SJSA1 (cell line): ENCODE results near the gene ANKRD24. TPM values are rescaled to one million over a fixed set of nuclear protein-coding genes. Genes with fewer than 3 reads are reported as not detected.
"Not testable (repeated sequence)": the region's sequence is repeated elsewhere in the genome, so short reads cannot be mapped to it uniquely, and the experiment has no call there.

Experiments
- DNase-seq, 2 experiments: peaks; one replicate each; pipeline ENCODE4 v3.0.0-alpha.2; 2015 to 2020; ENCODE audit warnings: low spot score in 2 of 2, low read depth in 1 of 2
- H3K27ac ChIP-seq: fragments of 250-450 bp; sonication (Bioruptor Pico); 2 replicates; pipeline ENCODE4 v1.5.1; 2020; ENCODE audit warnings: mild to moderate bottlenecking, moderate library complexity
- H3K27me3 ChIP-seq: fragments of 250-450 bp; sonication (Bioruptor Pico); replicated peaks from 2 replicates; pipeline ENCODE4 v1.5.1; 2020; ENCODE audit warnings: mild to moderate bottlenecking, moderate library complexity
- H3K36me3 ChIP-seq: fragments of 250-450 bp; sonication (Bioruptor Pico); 2 replicates; pipeline ENCODE4 v1.5.1; 2020; ENCODE audit warnings: mild to moderate bottlenecking
- H3K4me1 ChIP-seq: fragments of 250-450 bp; sonication (Bioruptor Pico); replicated peaks from 2 replicates; pipeline ENCODE4 v1.6.1; 2021; ENCODE audit warnings: mild to moderate bottlenecking
- H3K4me3 ChIP-seq: fragments of 250-450 bp; sonication (Bioruptor Pico); 2 replicates; pipeline ENCODE4 v1.5.1; 2020; ENCODE audit warnings: mild to moderate bottlenecking
- H3K9me3 ChIP-seq: fragments of 250-450 bp; sonication (Bioruptor Pico); replicated peaks from 2 replicates; pipeline ENCODE4 v1.5.1; 2020; ENCODE audit warnings: mild to moderate bottlenecking
- total RNA-seq: library from RNA; depleted of rRNA; stranded (reverse); fragments of >200 nt; shearing (Covaris generic); gene quantifications from 2 replicates; pipeline ENCODE4 v1.2.3, GENCODE V29; 2014

ANKRD24 gene
- total RNA-seq, 1 experiment from 2014 or later: 0.05 TPM

DNA sequence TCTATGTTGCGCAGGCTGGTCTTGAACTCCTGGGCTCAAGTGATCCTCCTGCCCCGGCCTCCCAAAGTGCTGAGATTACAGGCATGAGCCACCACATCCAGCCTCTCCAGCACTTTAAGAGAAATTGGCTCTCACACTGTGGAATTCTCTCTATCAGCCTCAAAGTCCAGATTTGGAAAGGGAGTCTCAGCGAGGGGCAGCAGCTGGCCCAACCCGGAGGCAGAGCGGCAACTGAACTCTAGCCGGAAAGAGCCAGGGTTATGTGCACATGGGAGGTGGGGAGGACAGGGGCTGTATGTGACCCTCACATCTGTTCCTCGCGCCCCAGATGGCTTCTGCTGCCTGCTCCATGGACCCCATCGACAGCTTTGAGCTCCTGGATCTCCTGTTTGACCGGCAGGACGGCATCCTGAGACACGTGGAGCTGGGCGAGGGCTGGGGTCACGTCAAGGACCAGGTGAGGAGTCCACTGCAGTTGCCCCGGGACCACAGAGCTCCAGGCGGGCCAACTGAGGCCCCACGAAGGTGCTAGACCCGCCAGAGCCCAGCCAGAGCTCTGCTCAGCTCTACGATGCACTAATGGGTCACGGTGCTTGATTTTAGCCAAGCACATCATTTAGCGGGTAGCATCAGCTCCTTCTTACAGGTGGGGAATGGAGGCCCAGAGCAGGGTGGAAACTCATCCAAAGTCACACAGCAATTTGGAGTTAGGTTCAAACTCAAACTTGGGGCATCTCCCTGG lies 27.7 kb upstream of the ANKRD24 start:
- H3K36me3 ChIP-seq: no peaks in the 10 kb centered on the region
- H3K9me3 ChIP-seq: no peaks in the 10 kb centered on the region
- no peaks in the 10 kb centered on the region for H3K4me1 ChIP-seq
- DNase-seq: no peak
- peaks cover 51% of the 10 kb centered on the region for H3K27me3 ChIP-seq
- H3K27ac ChIP-seq: no peak overlapping the region
- no peak overlapping the region for H3K4me3 ChIP-seq

DNA sequence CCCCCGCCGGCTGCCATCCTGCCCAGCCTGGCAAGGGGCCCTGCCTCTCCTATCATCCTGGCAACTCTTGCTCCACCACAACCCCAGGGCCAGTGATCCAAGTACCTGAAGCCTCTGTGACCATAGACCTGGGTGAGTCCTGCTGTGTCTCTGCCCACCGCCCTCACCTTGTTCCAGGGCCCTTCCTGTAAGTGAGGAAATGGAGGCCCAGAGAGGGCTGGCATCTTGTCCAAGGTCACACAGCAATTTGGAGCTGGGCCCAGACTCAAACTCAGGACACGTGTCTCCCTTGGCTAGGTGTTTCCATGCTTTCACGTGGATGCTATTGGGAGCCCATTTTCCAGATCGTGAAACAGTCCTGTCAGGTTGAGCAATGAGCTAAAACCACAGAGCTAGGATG lies 25.3 kb upstream of the ANKRD24 start:
- Histone ChIP-seq H3K4me1 (no peaks in the 10 kb centered on the region), H3K9me3 (no peaks in the 10 kb centered on the region), H3K27me3 (peaks cover 35% of the 10 kb centered on the region)

DNA sequence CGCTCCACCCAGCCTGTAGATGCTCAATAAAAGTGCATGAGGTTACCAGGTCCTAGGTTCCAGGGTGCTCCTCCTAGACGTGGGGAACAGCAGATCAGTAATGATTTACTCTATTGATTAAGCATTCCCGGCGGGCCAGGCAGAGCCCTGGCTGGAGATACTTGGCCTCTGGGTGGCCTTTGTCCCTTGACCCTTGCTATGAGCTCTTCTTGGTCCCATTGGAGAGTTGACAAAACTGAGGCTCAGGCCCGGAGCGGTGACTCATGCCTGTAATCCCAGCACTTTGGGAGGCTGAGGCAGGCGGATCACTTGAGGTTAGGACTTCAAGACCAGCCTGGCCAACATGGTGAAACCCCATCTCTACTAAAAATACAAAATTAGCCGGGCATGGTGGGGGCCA lies 24.5 kb upstream of the ANKRD24 start:
- not testable (repeated sequence) for H3K36me3 ChIP-seq, H3K4me1 ChIP-seq, H3K4me3 ChIP-seq, DNase-seq, H3K9me3 ChIP-seq, H3K27ac ChIP-seq
- peaks cover 30% of the 10 kb centered on the region for H3K27me3 ChIP-seq

More for the DNA sequence above, 25.3 kb upstream of the ANKRD24 start:
- Histone ChIP-seq H3K36me3 (no peaks in the 10 kb centered on the region), H3K27ac (no peak overlapping the region), H3K4me3 (no peak overlapping the region)
- no peak for DNase-seq

DNA sequence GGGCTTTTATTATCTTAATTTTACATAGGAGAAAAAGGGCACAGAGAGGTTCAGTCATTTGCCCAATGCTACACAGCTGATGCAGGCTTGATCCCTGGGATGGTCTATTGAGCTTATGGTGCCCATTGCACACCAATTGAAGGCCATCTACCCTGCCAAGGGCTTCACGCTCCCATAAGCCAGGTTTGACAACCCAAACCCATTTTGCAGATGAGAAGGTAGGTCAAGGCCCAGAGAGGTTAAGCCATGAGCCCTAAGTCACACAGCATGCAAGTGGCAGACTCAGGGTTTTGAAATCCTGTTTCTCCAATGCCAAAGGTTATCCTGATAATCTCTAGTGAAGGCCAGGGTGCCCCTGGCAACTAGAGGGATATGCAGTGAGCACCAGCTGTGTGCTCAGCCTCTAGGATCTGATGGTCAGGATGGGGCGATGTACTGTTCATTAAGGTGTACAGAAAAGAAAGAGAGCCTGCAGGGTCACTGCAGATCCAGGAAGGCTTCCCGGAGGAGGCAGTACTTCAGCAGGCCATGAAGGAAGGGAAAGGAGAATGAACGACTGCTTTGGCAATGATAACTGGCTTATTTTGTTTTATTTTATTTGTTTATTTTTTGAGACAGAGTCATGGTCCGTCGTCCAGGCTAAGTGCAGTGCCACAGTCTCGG lies 20.9 kb upstream of the ANKRD24 start:
- Histone ChIP-seq H3K36me3 (no peaks in the 10 kb centered on the region), H3K27me3 (peaks cover 14% of the 10 kb centered on the region), H3K9me3 (no peaks in the 10 kb centered on the region), H3K27ac (no peak overlapping the region), H3K4me1 (no peaks in the 10 kb centered on the region), H3K4me3 (no peak overlapping the region)
- DNase-seq: no peak

DNA sequence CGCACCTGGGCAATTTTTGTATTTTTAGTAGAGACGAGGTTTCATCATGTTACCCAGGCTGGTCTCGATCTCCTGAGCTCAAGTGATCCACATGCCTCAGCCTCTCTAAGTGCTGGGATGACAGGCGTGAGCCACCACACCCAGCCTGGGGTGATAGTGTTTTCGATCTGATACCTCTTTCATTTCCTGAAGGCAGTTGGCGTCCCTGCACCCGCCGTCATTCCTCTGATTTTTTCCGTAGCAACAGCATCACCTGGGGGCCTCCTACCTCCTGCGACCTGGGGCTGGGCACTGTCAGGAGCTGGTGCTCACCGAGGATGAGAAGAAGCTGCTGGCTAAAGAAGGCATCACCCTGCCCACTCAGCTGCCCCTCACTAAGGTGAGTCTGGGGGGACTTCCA lies 18.2 kb upstream of the ANKRD24 start:
- Histone ChIP-seq H3K4me1 (no peaks in the 10 kb centered on the region), H3K36me3 (no peaks in the 10 kb centered on the region), H3K4me3 (no peak overlapping the region), H3K27ac (no peak overlapping the region), H3K9me3 (no peaks in the 10 kb centered on the region), H3K27me3 (0 out of 2 replicates have a peak, but pooled peaks cover 4% of the 10 kb centered on the region)
- DNase-seq: no peak

DNA sequence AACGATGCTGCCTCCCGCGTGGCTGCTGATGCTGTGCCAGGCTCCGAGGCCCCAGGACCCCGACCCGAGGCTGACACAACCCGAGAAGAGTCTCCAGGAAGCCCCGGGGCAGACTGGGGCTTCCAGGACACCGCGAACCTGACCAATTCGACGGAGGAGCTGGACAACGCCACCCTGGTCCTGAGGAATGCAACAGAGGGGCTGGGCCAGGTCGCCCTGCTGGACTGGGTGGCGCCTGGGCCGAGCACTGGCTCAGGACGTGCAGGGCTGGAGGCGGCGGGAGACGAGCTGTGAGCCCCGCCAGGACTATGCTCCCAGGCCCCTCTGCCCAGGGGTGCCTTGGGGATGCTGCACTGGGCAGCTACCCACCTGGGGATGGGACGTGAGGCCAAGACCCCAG lies 10.8 kb upstream of the ANKRD24 start:
- H3K27me3 ChIP-seq: peaks cover 7% of the 10 kb centered on the region
- H3K9me3 ChIP-seq: no peaks in the 10 kb centered on the region
- no peak overlapping the region for H3K4me3 ChIP-seq
- no peak for DNase-seq
- H3K27ac ChIP-seq: no peak overlapping the region
- H3K4me1 ChIP-seq: peaks cover 5% of the 10 kb centered on the region
- no peaks in the 10 kb centered on the region for H3K36me3 ChIP-seq

DNA sequence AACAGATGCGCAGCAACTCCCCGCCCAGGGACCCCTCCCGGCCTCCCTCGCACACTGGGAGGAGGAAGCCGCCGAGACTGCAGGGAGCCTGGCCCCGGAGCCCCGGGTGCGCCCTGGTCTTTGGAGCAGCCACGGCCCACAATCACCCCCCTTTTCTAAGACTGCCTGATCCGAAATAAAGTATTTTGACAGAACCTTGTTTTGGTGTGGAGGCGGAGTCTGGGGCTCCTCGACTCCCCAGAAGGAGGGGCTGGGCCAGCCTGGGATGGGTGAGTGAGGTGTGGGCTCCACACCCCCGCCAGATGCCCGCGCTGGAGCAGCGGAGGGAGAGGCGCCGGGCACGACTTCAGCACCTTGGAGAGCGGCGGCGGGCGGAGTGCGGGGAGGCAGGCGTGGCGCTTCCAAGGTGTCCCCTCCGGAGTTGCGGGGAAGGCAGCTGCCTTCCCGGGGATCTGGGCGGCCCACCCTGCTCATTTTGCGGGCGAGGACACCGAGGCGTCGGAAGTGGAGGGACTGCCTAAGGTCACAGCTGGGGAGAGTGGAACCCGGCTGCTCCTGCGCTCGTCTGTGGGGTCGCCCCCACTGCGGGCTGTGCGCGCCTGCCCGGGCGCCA lies 9.5 kb upstream of the ANKRD24 start:
- Histone ChIP-seq H3K4me3 (no peak overlapping the region), H3K9me3 (no peaks in the 10 kb centered on the region), H3K27me3 (peaks cover 7% of the 10 kb centered on the region), H3K4me1 (peaks cover 5% of the 10 kb centered on the region), H3K27ac (no peak overlapping the region), H3K36me3 (peaks cover 4% of the 10 kb centered on the region; the same call in 1 of the 2 replicates)
- peak; percentile 49 to 59 for DNase-seq

DNA sequence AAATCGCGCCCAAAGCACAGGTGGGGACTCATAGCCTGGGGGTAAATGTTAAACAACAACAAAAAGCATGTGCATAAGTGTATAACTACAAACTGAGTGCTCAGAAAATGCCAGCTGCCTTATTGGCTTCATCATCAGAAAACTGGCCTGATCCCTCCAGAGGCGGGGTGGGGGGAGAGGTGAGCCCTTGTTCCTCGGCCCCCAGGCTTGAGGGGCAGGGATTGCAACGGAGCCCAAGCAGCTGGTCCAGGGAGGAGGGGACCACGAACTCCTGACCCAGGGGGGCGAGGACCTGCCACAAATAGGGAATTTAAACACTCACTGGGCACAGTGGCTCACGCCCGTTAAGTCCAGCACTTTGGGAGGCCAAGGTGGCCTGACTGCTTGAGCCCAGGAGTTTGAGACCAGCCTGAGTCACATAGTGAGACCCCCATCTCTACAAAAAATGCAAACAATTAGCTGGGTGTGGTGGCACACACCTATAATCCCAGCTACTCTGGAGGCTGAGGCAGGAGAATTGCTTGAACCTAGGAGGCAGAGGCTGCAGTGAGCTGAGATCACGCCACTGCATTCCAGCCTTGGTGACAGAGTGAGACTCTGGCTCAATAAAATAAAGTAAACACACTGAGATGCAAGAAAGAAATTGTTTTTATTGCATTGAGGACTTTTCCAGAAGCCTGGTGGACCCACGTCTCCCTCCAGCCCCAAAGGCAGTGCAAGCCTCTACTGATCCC lies 8.8 kb upstream of the ANKRD24 start:
- H3K27ac ChIP-seq: no peak overlapping the region
- no peak for DNase-seq
- no peak overlapping the region for H3K4me3 ChIP-seq
- peaks cover 5% of the 10 kb centered on the region for H3K4me1 ChIP-seq
- peaks cover 7% of the 10 kb centered on the region for H3K27me3 ChIP-seq
- no peaks in the 10 kb centered on the region for H3K9me3 ChIP-seq
- peaks cover 9% of the 10 kb centered on the region for H3K36me3 ChIP-seq

DNA sequence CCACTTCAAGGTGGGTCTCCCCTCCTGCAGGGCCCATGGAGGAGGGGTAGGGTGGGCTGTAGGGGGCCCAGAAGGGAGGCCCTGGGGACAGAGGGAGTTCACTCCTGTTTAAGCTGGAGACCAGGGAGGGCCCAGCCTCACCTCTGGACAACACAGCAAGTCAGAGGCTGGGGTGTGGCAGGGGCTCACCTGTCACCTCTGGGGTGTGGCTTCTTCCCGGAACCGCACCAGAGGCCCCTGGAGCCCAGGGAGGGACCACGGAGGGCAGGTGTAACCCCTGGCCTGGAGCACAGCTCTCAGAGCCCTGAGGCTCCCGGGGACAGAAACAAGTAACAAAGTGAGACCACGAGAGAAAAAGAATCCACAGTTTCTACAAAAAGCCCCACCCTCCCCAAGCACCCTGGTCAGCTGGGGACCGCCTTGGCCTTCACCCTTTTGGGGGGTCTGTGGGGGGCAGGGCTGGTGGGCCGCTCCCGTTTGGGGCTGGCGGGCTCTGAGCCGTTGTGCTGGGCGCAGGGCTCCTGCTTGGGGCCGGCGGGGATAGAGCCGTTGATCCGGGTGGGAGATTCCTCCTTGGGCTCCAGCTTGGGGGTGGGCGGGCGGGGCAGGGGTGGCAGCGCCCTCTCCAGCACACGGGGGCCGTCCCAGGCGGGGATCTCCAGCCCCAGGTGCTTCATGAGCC lies 8.1 kb upstream of the ANKRD24 start:
- DNase-seq: no peak
- Histone ChIP-seq H3K9me3 (no peaks in the 10 kb centered on the region), H3K27me3 (peaks cover 7% of the 10 kb centered on the region), H3K36me3 (peaks cover 13% of the 10 kb centered on the region), H3K27ac (no peak overlapping the region), H3K4me3 (no peak overlapping the region), H3K4me1 (peaks cover 5% of the 10 kb centered on the region)

DNA sequence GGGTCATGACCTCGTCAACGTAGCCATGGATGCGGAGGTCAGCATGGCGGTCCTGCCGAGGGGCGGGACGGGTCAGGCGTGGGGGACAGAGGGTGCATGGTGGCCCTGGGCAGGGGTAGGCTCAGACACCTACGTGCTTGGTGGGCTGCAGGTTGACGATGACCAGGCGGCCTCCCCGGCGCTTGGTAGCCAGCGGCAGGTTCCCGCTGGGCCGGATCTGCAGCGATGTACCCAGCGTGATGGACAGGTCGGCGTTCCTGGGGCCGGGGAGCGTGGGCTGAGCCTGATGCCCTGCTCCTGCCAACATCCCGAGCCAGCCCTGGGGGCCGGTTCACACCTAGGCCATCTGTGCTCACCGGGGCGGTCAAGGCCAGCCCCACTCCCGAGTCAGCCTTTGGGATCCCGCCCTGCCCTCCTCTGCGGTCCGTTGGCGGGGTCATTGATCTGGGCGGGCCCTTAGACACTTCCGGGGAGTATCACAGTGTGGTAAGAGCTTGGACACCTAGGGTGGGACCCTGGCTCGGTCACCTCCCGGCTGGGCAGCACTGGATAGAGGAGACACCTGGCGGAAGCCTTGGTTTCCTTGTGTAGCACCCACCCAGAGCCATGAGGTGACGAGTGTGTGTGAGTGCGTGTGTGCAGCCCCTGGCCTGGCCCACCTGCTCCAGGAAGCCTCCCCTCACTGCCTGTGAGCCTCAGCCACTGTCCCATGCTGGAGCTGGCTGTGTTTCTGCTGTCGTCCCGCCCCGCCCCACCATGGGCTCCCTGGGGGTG lies 7.4 kb upstream of the ANKRD24 start:
- Histone ChIP-seq H3K27me3 (peaks cover 7% of the 10 kb centered on the region), H3K4me3 (no peak overlapping the region), H3K9me3 (no peaks in the 10 kb centered on the region), H3K36me3 (peaks cover 19% of the 10 kb centered on the region), H3K27ac (no peak overlapping the region), H3K4me1 (peaks cover 5% of the 10 kb centered on the region)
- DNase-seq: no peak

DNA sequence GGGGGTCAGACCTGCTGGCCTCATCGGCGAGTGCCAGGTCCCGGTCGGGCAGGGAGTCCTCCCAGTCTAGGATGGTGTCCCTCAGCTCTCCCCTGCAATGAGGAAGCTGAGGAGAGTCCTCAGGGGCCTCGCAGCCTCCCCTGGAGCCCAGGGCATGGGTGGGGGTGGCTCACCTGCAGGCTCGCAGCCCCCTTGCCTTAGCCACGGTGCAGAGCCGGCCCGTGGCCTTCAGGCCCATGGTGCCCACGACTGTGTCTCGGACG lies 6.9 kb upstream of the ANKRD24 start:
- Histone ChIP-seq H3K9me3 (no peaks in the 10 kb centered on the region), H3K36me3 (peaks cover 24% of the 10 kb centered on the region), H3K27me3 (peaks cover 7% of the 10 kb centered on the region), H3K4me1 (peaks cover 5% of the 10 kb centered on the region), H3K27ac (no peak overlapping the region), H3K4me3 (no peak overlapping the region)
- DNase-seq: no peak

DNA sequence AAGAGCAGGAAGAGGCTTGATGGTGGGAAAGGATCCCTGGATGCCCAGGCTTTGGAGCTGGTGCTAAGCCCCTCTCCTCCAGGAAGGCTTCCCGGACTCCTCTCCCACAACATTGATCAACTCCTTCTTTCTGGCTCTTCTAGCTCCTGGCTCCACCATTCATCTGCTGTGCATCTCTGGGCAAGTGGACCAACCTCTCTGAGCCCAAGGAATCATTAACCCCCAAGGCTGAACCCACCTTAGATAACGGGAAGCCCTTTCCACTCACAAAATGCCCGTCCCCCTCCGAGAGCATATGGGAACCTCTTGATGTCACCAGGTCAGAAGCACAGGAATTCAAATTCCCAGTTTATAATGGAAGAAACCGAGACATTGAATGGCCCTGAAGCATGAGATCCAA lies 5.3 kb upstream of the ANKRD24 start:
- H3K27ac ChIP-seq: no peak overlapping the region
- H3K27me3 ChIP-seq: peaks cover 7% of the 10 kb centered on the region
- no peak for DNase-seq
- H3K4me3 ChIP-seq: no peak overlapping the region
- peaks cover 30% of the 10 kb centered on the region for H3K36me3 ChIP-seq
- H3K9me3 ChIP-seq: no peaks in the 10 kb centered on the region
- peaks cover 5% of the 10 kb centered on the region for H3K4me1 ChIP-seq

DNA sequence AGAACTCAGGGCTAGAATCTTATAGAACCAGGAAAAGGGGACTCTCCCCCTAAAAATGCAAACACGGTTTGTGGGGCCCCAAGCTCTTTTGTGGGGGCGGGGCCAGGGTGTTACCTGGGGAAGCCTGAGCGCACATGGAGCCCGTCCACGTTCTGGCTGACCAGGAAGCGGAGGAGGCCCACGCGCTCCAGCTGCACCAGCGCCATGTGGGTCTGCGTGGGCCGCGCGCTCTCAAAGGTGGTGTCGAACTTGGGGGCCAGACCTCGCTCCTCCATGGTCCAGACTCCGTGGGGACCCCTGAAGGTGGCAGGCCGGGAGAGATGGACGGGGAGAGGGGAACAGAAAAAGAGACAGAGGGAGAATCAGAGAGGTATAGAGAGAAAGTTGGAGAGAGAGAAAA lies 3.5 kb upstream of the ANKRD24 start:
- Histone ChIP-seq H3K4me1 (peaks cover 5% of the 10 kb centered on the region; the same call in 1 of the 2 replicates), H3K36me3 (peaks cover 30% of the 10 kb centered on the region), H3K9me3 (no peaks in the 10 kb centered on the region), H3K27me3 (no peaks in the 10 kb centered on the region), H3K27ac (no peak overlapping the region), H3K4me3 (no peak overlapping the region)
- no peak for DNase-seq
